Smooth muscle cell of the pulmonary artery (primary cell): ENCODE data around the gene TUBB4A. TPM values are rescaled to one million over a fixed set of nuclear protein-coding genes. Genes with fewer than 3 reads are reported as not detected.

Source experiments
- total RNA-seq: library from RNA; depleted of rRNA; stranded (reverse); fragments of >200 nt; gene quantifications from 2 replicates; pipeline ENCODE4 v1.2.3, GENCODE V29; 2014

TUBB4A gene
- total RNA-seq = not detected in 2 replicates

DNA sequence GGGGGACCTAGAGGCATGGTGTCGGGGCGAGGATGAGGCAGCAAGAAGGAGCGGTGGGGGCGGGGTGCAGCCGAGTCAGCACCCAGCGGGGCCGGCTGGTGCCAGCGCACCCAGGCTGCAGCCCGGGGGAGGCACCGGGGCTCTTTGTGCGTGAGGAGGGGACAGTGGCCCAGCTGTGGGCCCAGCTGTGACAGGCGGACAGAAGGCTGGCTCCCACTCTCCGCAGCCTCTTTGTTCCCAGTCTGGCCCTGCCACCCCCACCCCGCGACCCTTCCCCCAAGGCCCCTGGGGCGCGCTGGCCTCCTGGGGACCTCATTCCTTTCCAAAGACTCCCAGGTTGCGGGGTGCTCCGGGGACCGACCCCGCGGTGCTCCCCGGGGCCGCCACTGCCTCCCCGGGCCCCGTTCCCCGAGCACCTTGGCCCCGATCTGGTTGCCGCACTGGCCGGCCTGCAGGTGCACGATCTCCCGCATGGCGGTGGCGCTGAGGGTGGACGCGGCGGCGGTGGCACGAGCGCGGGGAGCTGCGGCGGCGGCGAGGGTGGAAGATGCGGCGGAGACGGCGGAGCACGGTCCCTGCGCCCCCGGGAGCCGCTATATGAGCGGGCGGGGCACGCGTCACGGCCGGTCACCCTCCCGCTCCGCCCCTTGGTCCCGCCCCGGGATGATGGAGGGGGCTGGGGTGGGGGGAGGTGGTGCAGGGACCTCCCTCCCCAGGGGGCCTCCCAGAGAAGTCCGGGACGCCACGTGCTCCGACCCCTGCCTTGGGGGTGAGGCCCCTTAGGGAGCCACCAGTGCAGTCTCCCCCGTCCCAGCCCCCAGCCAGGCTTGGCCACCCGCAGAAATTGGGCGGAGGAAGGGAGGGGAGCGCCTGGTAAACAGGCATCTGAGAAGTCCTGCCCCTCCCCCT is at the start of gene TUBB4A:
Gene TUBB4A (minus strand): TSS at position 570 of the 909 bp plus-strand sequence. CDS start 97 bp downstream, at position 473.

DNA sequence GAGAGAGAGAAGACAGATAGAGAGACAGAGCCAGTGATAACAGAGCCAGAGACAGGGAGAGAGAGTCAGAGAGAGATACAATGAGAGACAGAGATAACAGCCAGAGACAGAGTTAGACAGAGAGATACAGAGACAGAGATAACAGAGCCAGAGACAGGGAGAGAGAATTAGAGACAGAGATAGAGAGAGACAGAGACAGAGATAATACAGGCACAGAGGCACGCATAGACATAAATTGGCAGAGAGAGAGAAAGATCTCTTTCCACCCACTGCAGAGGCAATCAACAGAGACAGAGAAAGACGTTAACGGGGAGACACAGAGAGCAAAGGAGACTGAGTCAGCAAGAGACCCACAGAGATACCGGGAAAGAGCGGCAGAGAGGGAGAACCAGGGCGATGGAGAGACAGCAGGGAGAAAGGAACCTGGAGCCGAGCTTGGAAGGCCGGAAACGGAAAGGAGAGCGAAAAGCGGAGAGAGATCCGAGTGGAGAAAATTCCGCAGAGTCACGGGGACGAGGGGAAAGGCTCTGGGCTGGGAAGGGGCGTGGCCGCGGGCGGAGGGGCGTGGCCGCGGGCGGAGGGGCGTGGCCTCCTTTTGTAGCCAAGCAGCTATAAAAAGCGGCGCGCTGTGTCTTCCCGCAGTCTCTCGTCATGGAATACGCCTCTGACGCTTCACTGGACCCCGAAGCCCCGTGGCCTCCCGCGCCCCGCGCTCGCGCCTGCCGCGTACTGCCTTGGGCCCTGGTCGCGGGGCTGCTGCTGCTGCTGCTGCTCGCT is 28.5 kb upstream of the TUBB4A start, which contains the start of gene TNFSF9:
Gene TNFSF9 (plus strand): TSS at position 641 of the 777 bp plus-strand sequence. CDS start 11 bp downstream, at position 652.

DNA sequence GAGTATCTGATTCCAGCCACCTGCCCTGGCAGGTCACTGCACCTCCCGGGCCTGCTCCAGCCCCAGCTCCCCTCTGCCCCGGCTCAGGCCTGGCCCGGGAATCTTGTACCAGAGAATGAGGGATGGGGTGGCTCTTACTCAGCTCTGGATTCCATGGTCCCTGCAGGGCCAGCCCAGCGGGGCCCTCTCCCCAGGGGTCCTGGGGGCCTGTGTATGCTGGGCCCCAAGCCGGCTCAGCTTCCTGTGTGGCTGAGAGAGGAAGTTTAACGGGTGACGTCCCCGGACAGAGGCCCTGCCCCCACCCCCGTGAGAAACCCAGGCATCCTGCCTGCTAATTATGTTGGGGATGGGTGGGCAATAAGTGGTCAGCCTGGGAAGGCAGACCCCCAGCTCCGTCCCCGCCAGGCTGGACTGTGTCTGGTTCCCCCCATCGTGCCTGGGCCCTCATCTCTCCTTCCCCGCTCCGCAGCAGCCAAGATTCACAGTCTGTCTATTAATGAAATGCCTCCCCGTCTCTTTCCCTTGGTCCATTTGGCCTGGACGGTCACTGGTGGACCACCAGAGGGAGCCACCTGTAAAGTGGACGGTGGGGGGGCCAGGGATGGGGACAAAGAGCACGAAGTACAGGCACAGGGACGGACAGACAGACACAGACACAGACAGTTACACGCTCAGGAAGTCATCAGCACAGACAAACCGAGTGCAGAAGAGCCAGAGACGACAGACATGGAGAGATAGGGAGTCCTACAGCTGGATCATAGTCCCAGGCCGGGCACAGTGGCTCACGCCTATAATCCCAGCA is 20.4 kb downstream of the TUBB4A start, which contains the start of gene DENND1C:
Gene DENND1C (minus strand): TSS at position 247 of the 802 bp plus-strand sequence. CDS start 92 bp downstream, at position 155.

DNA sequence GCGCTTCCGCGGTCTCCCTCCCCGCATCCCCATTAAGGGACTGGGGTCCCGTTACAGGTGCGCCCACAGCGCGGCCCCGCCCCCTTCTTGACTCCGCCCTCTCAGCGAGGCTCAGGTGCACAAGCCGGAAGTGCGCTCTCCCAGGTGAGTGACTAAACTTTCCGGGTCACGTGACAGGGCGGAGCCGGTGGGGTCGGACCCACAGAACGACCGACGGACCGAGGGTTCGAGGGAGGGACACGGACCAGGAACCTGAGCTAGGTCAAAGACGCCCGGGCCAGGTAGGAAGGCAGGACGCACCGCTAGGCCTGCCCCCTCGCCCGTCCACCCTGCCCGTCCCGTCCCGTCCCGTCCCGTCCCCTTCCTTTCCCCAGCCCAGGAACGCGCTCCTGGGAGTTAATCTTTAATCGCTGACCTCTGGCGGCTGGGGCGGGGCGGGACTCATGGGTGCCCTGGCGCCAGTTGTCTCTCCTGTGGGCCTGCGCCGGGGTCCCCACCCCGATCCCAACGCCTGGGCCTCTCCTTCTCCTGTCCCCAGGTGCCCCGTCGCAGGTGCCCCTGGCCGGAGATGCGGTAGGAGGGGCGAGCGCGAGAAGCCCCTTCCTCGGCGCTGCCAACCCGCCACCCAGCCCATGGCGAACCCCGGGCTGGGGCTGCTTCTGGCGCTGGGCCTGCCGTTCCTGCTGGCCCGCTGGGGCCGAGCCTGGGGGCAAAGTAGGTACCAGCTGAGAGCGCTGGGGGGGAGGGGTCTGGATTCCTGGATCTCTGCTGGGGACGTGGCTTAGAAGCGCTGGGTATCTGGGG is 37.8 kb downstream of the TUBB4A start, which contains the start of gene CRB3:
Gene CRB3 (plus strand): TSS at position 202 of the 804 bp plus-strand sequence. CDS start 431 bp downstream, at position 633.

DNA sequence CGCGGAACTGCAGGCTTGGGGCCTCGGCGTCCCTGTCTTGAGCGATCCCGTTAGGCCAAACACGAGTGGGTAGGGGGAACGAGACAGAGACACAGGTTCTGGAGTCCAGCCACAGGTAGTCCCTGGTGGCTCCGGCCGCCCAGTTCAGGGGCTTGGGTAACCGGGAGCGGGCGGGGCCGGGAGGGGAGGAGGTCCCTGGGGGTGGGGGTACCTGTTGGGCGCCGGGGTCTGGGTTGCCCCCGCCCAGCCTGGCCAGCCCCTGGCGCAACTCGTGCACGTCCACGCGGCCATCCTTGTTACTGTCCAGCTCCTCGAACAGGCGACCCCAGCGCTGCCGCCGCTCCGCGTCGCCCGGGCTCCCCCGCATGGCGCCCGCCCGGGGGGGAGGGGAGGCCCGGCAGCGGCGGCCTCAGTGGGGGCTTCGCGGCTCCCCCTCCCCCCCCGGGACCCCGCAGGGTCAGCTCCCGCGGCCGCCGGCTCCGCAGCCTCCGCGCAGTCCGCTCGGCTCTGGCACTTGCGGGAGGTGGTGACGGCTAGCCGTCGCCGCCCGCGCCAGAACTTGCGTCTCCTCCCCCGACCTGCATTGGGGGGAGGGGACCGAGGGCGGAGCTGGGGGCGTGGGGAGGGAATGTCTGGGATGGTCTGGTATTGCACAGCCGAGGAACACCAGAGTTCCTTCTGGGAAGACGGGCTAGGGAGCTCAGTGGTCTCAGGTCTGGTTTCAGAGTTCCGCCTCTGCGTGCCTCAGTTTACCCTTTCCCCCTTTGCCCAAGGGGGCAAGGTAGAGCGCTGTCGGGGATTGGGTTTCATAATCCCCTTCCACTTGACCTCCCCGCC is 42.6 kb downstream of the TUBB4A start, which contains the start of gene SLC25A23:
Gene SLC25A23 (minus strand): TSS at position 531 of the 837 bp plus-strand sequence. CDS start 164 bp downstream, at position 367.

Other genes starting within 250 kb of the TUBB4A start
- gene MLLT1, start 222.3 kb downstream of the TUBB4A start, total RNA-seq = 11.3 and 14.5 TPM in 2 replicates
- gene ACER1, start 168.7 kb downstream of the TUBB4A start, total RNA-seq = not detected in 2 replicates
- gene CLPP, start 140.8 kb downstream of the TUBB4A start, total RNA-seq = 34.8 and 37.5 TPM in 2 replicates
- 20.3 and 20.9 TPM in 2 replicates for gene ALKBH7, start 129.5 kb downstream of the TUBB4A start, total RNA-seq
- gene PSPN, start 126.4 kb downstream of the TUBB4A start, total RNA-seq = 1.5 and 1.9 TPM in 2 replicates
- 37.1 and 37.7 TPM in 2 replicates for gene GTF2F1, start 109.1 kb downstream of the TUBB4A start, total RNA-seq
- 145 and 152 TPM in 2 replicates for gene KHSRP, start 77.5 kb downstream of the TUBB4A start, total RNA-seq
- gene SLC25A41, start 68.5 kb downstream of the TUBB4A start, total RNA-seq = 0.07 TPM in 1 of 2 replicates, not detected in the other
- 48.2 and 56.6 TPM in 2 replicates for gene SLC25A23, start 42.5 kb downstream of the TUBB4A start, total RNA-seq
- gene CRB3, start 38.0 kb downstream of the TUBB4A start, total RNA-seq = 0.17 TPM in 1 of 2 replicates, not detected in the other
- under 0.01 TPM in 1 of 2 replicates, not detected in the other for gene DENND1C, start 20.5 kb downstream of the TUBB4A start, total RNA-seq
- 0.26 and 0.99 TPM in 2 replicates for gene TNFSF9, start 28.7 kb upstream of the TUBB4A start, total RNA-seq
- not detected in 2 replicates for gene CD70, start 88.8 kb upstream of the TUBB4A start, total RNA-seq
- gene TNFSF14, start 167.9 kb upstream of the TUBB4A start, total RNA-seq = 0.13 and 0.66 TPM in 2 replicates
- 62.9 and 313 TPM in 2 replicates for gene C3, start 218.3 kb upstream of the TUBB4A start, total RNA-seq
- 45.2 and 50.0 TPM in 2 replicates for gene GPR108, start 235.3 kb upstream of the TUBB4A start, total RNA-seq
- gene TRIP10, start 237.4 kb upstream of the TUBB4A start, total RNA-seq = 31.5 and 43.2 TPM in 2 replicates